Panc1 (cell line): ENCODE data around the gene UBTFL1.
"Not testable (repeated sequence)": the region's sequence is repeated elsewhere in the genome, so short reads cannot be mapped to it uniquely, and the experiment has no call there.

Experiments used
- CTCF ChIP-seq: fragments of 450-650 bp; IDR thresholded peaks from 2 replicates; pipeline ENCODE4 v1.5.1; 2017; ENCODE audit warnings: mild to moderate bottlenecking
- POLR2AphosphoS5 ChIP-seq: IDR thresholded peaks from 2 replicates; pipeline ENCODE4 v1.6.1; 2012; ENCODE audit warnings: mild to moderate bottlenecking, low read depth, low read length, moderate library complexity
- REST ChIP-seq, 2 experiments: IDR thresholded peaks; 2 replicates each; pipeline ENCODE4 v1.6.1; 2011 to 2012; ENCODE audit warnings: low read depth in 2 of 2, control low read depth in 1 of 2, low read length in 1 of 2, mild to moderate bottlenecking in 1 of 2, moderate library complexity in 1 of 2; ENCODE audit not compliant: insufficient read depth in 1 of 2
- SIN3A ChIP-seq: IDR thresholded peaks from 2 replicates; pipeline ENCODE4 v1.6.1; 2012; ENCODE audit warnings: low read depth, mild to moderate bottlenecking, low read length, moderate library complexity, borderline replicate concordance; ENCODE audit not compliant: insufficient read depth
- TCF7L2 ChIP-seq: IDR thresholded peaks from 2 replicates; pipeline ENCODE4 v1.6.1; 2011; ENCODE audit warnings: mild to moderate bottlenecking, low read depth, low read length, inconsistent platforms

GRCh38 chr11:90051591-90052209 is 34.0 kb upstream of the UBTFL1 start:
- TF ChIP-seq CTCF; POLR2AphosphoS5; REST (IDR thresholded peaks at IDR 0.05; ENCODE audit: insufficient read depth in 1 of 2, low read depth in 2 of 2, low read length in 1 of 2); SIN3A; TCF7L2: not testable (repeated sequence)
